K562 (cell line): ENCODE data around the gene ROBO2. TPM values are rescaled to one million over a fixed set of nuclear protein-coding genes. Genes with fewer than 3 reads are reported as not detected.

ENCODE experiments used
- ATAC-seq: fragments of 200-7000 bp; cut with Tn5 transposase; 3 replicates; pipeline ENCODE4 v1.9.1; 2020; ENCODE audit warnings: moderate library complexity
- BruUV-seq: library from RNA; stranded (reverse); fragments of 400-500 nt; replicated peaks from 2 replicates; lab custom pipeline; 2021; lab: Mats Ljungman, UMichigan
- CTCF ChIA-PET: fragments of 300-600 bp; formaldehyde crosslinking; extraction: SDS; loops from one replicate; lab custom pipeline; 2021; ENCODE audit warnings: low intra/inter-chr PET ratio; lab: Yijun Ruan, JAX
- POLR2A ChIA-PET: fragments of 300-600, 350-650 bp; sonication (Branson Sonifier 250); formaldehyde crosslinking; extraction: SDS; loops from one replicate; lab custom pipeline; 2021; ENCODE audit warnings: antibody characterized with exemption, inconsistent platforms; lab: Yijun Ruan, JAX
- DNase-seq, 4 experiments: peaks; one replicate each; pipeline versions ENCODE4 v3.0.0 to v3.0.0-alpha.2; 2011 to 2018; ENCODE audit warnings: low spot score in 3 of 4, mixed read lengths in 3 of 4; ENCODE audit errors: extremely low read depth in 1 of 4
- FAIRE-seq: peaks from 2 replicates; lab custom pipeline; 2011; peaks lifted over from hg19 to GRCh38; lab: Jason Lieb, UNC
- H2AFZ ChIP-seq: 2 replicates; pipeline ENCODE4 v1.6.0; 2011; ENCODE audit warnings: low read depth, low read length, control low read depth, inconsistent platforms
- H3K27ac ChIP-seq: fragments of 200-600 bp; 3 replicates; pipeline ENCODE4 v1.8.0; 2011; ENCODE audit warnings: low read depth, mild to moderate bottlenecking, control low read depth, inconsistent platforms, low read length, moderate library complexity, mixed read lengths; ENCODE audit errors: extremely low read depth
- H3K27me3 ChIP-seq, 2 experiments: fragments of 300-600 bp in 1 of 2; 2 replicates in 1 of 2; 3 replicates in 1 of 2; pipeline versions ENCODE4 v1.6.0 to v1.8.0; 2011; ENCODE audit warnings: inconsistent platforms in 2 of 2, low read length in 2 of 2, mild to moderate bottlenecking in 1 of 2, mixed read lengths in 1 of 2, moderate library complexity in 1 of 2; ENCODE audit not compliant: control insufficient read depth in 2 of 2, insufficient read depth in 2 of 2
- H3K36me3 ChIP-seq: fragments of 300-600 bp; 3 replicates; pipeline ENCODE4 v1.8.0; 2011; ENCODE audit warnings: mild to moderate bottlenecking, low read length, inconsistent platforms; ENCODE audit not compliant: control insufficient read depth, insufficient read depth
- H3K4me1 ChIP-seq, 2 experiments: fragments of 200-600 bp in 1 of 2; replicated peaks in 1 of 2; 2 replicates in 1 of 2; 3 replicates in 1 of 2; pipeline versions ENCODE4 v1.5.1 to v1.8.0; 2011; ENCODE audit warnings: inconsistent platforms in 2 of 2, low read length in 2 of 2, mild to moderate bottlenecking in 1 of 2, mixed read lengths in 1 of 2, moderate library complexity in 1 of 2; ENCODE audit not compliant: control insufficient read depth in 2 of 2, insufficient read depth in 2 of 2
- H3K4me2 ChIP-seq: 2 replicates; pipeline ENCODE4 v1.6.1; 2011; ENCODE audit warnings: low read length, control low read depth, inconsistent platforms, mixed read lengths; ENCODE audit not compliant: insufficient read depth
- H3K4me3 ChIP-seq: fragments of 200-600 bp; sonication (generic), shearing (Covaris generic); 2 replicates; pipeline ENCODE4 v1.5.1; 2016; ENCODE audit warnings: control low read depth, inconsistent platforms
- H3K79me2 ChIP-seq: fragments of 200-600 bp; 3 replicates; pipeline ENCODE4 v1.8.0; 2011; ENCODE audit warnings: low read length, inconsistent platforms; ENCODE audit not compliant: control insufficient read depth, insufficient read depth
- H3K9ac ChIP-seq, 2 experiments: 2 replicates each; pipeline versions ENCODE4 v1.6.0 to v1.6.1; 2011; ENCODE audit warnings: low read depth in 2 of 2, low read length in 2 of 2, control low read depth in 1 of 2, inconsistent platforms in 1 of 2, mild to moderate bottlenecking in 1 of 2, mixed read lengths in 1 of 2; ENCODE audit not compliant: insufficient read depth in 1 of 2
- H3K9me1 ChIP-seq: one replicate; pipeline ENCODE4 v1.6.0; 2011; ENCODE audit warnings: inconsistent platforms, mild to moderate bottlenecking, low read length, moderate library complexity; ENCODE audit not compliant: control insufficient read depth, insufficient read depth
- H3K9me3 ChIP-seq: replicated peaks from 2 replicates; pipeline ENCODE4 v1.5.1; 2011; ENCODE audit warnings: low read depth, low read length, inconsistent platforms; ENCODE audit not compliant: control insufficient read depth, insufficient read depth
- H4K20me1 ChIP-seq: replicated peaks from 2 replicates; pipeline ENCODE4 v1.6.1; 2011; ENCODE audit warnings: low read length, inconsistent platforms, mixed read lengths; ENCODE audit not compliant: control insufficient read depth, insufficient read depth
- CBFB ChIP-seq: sonication (generic); formaldehyde crosslinking; IDR thresholded peaks from 2 replicates; pipeline ENCODE4 v1.4.0; 2020; ENCODE audit warnings: mild to moderate bottlenecking, missing genetic modification reagents
- E2F3 ChIP-seq: fragments of 250-450 bp; sonication (Bioruptor Pico); IDR thresholded peaks from 2 replicates; pipeline ENCODE4 v1.4.0; 2020; ENCODE audit warnings: mild to moderate bottlenecking
- IRF2 ChIP-seq: sonication (generic); formaldehyde crosslinking; IDR thresholded peaks from 2 replicates; pipeline ENCODE4 v1.8.1; 2022; ENCODE audit warnings: mild to moderate bottlenecking, missing genetic modification reagents
- NR4A1 ChIP-seq, 2 experiments: fragments of 250-450 bp in 1 of 2; fragments of 450-650 bp in 1 of 2; sonication (Bioruptor Pico) in 1 of 2; IDR thresholded peaks; 2 replicates each; pipeline versions ENCODE4 v1.4.0 to v1.6.1; 2016 to 2020; ENCODE audit warnings: mild to moderate bottlenecking in 2 of 2, missing compliant biosample characterization in 1 of 2, missing genetic modification characterization in 1 of 2, moderate library complexity in 1 of 2
- PHF21A ChIP-seq: fragments of 450-650 bp; IDR thresholded peaks from 2 replicates; pipeline ENCODE4 v1.6.1; 2017; ENCODE audit warnings: low read depth, borderline replicate concordance
- RNF2 ChIP-seq: sonication (generic); IDR thresholded peaks from 2 replicates; pipeline ENCODE4 v1.6.1; 2016
- SUPT5H ChIP-seq: fragments of 450-650 bp; IDR thresholded peaks from 2 replicates; pipeline ENCODE4 v1.6.1; 2016
- ZNF274 ChIP-seq: IDR thresholded peaks from 2 replicates; pipeline ENCODE4 v1.6.1; 2011; ENCODE audit warnings: low read depth, mild to moderate bottlenecking, low read length, moderate library complexity, borderline replicate concordance
- ZNF778 ChIP-seq: fragments of 450-650 bp; formaldehyde crosslinking; IDR thresholded peaks from 2 replicates; pipeline ENCODE4 v1.4.0; 2020; ENCODE audit warnings: mild to moderate bottlenecking, moderate library complexity
- whole genome bisulfite sequencing: fragments of 100-300 bp; shearing (Covaris generic); methylation state at CpG from one replicate; pipeline ENCODE4 v1.1.6; 2016; ENCODE audit warnings: low coverage, mixed read lengths; ENCODE audit not compliant: insufficient coverage; ENCODE audit errors: missing lambda C conversion rate; 5-methylcytosine and 5-hydroxymethylcytosine counted together
- in situ Hi-C: fragments of 300-500 bp; cut with MboI; formaldehyde crosslinking; loops from 4 replicates; pipeline ENCODE4 v1.15.0; 2018; ENCODE audit warnings: inconsistent platforms, mixed read lengths
- intact Hi-C: fragments of 100-400 bp; cut with micrococcal nuclease; formaldehyde crosslinking; loops from 2 replicates; pipeline ENCODE4 v1.14.2; 2022
- polyA plus RNA-seq, 8 experiments: library from polyadenylated mRNA; depleted of rRNA in 4 of 8; stranded (reverse) in 5 of 8; unstranded in 3 of 8; fragments of >200 nt; fragmentation: Nextera tagmentation in 2 of 8; fragmentation: Illumina TruSeq in 1 of 8; extraction: Ambion mirVana in 2 of 8; extraction: Trizol in 1 of 8; gene quantifications; 2 replicates each; pipeline versions ENCODE4 v1.2.1 to v1.2.3, GENCODE V29; 2011 to 2014; ENCODE audit warnings: inconsistent platforms in 1 of 8, missing spikeins in 1 of 8
- total RNA-seq, 7 experiments: library from RNA; depleted of rRNA in 6 of 7; stranded (reverse); fragments of >200 nt in 6 of 7; fragmentation: Illumina TruSeq in 2 of 7; extraction: Trizol in 2 of 7; gene quantifications; 2 replicates each; pipeline versions ENCODE4 v1.2.1 to v1.2.3, GENCODE V29; 2011 to 2021; ENCODE audit warnings: low replicate concordance in 1 of 7

The ROBO2 gene
- total and polyA plus RNA-seq, 9 of the 15 experiments (the other 6 are each of a cell fraction or from before 2014, with no cell fraction given): 0.84 to 3.0 (median 1.7) TPM

GRCh38 chr3:77326586-77326985 lies 286.7 kb downstream of the ROBO2 start:
- Histone ChIP-seq H3K27me3 (no peaks in the 10 kb centered on the region), H3K9ac (no peak overlapping the region), H4K20me1 (no peaks in the 10 kb centered on the region), H3K9me3 (no peaks in the 10 kb centered on the region), H3K4me2 (no peak overlapping the region), H3K4me1 (no peaks in the 10 kb centered on the region), H2AFZ (no peak overlapping the region), H3K36me3 (no peaks in the 10 kb centered on the region), H3K4me3 (no peak overlapping the region), H3K79me2 (no peaks in the 10 kb centered on the region), H3K9me1 (no peaks in the 10 kb centered on the region), H3K27ac (no peak overlapping the region)
- no TSS peak for BruUV-seq
- DNase-seq (no peak), ATAC-seq (no peak), FAIRE-seq (no peak)
- intact Hi-C loops: no loop called here
- TF ChIP-seq NR4A1 (CRISPR knock-in tag; IDR thresholded peaks at IDR 0.05) (no peak), NR4A1 (tag; IDR thresholded peaks at IDR 0.05) (no peak)
- ChIA-PET CTCF (no interaction called here), POLR2A (no interaction called here)
- 3% methylated on average over 5 of the region's 5 CpGs for WGBS
- in situ Hi-C loops: no loop called here

- H3K4me2 ChIP-seq: no peak overlapping the region
- no peak for FAIRE-seq
- in situ Hi-C loops: no loop called here
- TF ChIP-seq CBFB (CRISPR knock-in tag): no peak
- TF ChIP-seq IRF2 (CRISPR knock-in tag): no peak
- no peak for TF ChIP-seq PHF21A
- TF ChIP-seq E2F3 (CRISPR knock-in tag): no peak
- no peak for TF ChIP-seq ZNF778
- TF ChIP-seq RNF2: no peak
- TF ChIP-seq SUPT5H: no peak
- no peak for TF ChIP-seq ZNF274
Measured at GRCh38 chr3:77328690-77329089, 288.8 kb downstream of the ROBO2 start.

More at GRCh38 chr3:77328690-77329089, 288.8 kb downstream of the ROBO2 start:
- no peak overlapping the region for H2AFZ ChIP-seq
- WGBS: 0% methylated on average over 1 of the region's 1 CpG
- POLR2A ChIA-PET: no interaction called here
- intact Hi-C loops: no loop called here
- no peaks in the 10 kb centered on the region for H3K9me1 ChIP-seq
- H3K27ac ChIP-seq: no peak overlapping the region
- no peaks in the 10 kb centered on the region for H3K79me2 ChIP-seq
- CTCF ChIA-PET: no interaction called here
- DNase-seq (no peak), ATAC-seq (no peak)
- H3K9me3 ChIP-seq: no peaks in the 10 kb centered on the region
- H3K9ac ChIP-seq: no peak overlapping the region
- no peak overlapping the region for H3K4me3 ChIP-seq
- H3K27me3 ChIP-seq: no peaks in the 10 kb centered on the region
- BruUV-seq: no TSS peak
- no peaks in the 10 kb centered on the region for H3K36me3 ChIP-seq
- no peaks in the 10 kb centered on the region for H3K4me1 ChIP-seq
- H4K20me1 ChIP-seq: no peaks in the 10 kb centered on the region
